HG03066 (cell line): ENCODE data around the gene KRT86.
"Not testable (repeated sequence)": the region's sequence is repeated elsewhere in the genome, so short reads cannot be mapped to it uniquely, and the experiment has no call there.

ENCODE experiments used
- ATAC-seq: cut with Tn5 transposase; IDR thresholded peaks from one replicate; pipeline ENCODE4 v1.9.1; 2021; ENCODE audit warnings: low read depth; ENCODE audit not compliant: unreplicated experiment

KRT86 gene

GRCh38 chr12:52308806-52309425 is 34.5 kb downstream of the KRT86 start:
- ATAC-seq: no peak

GRCh38 chr12:52310622-52311284 is 36.3 kb downstream of the KRT86 start:
- no peak for ATAC-seq

GRCh38 chr12:52311285-52311648 is 36.8 kb downstream of the KRT86 start:
- no peak for ATAC-seq

- ATAC-seq: no peak
These were observed 37.6 kb downstream of the KRT86 start for GRCh38 chr12:52312086-52312485.

- ATAC-seq: no peak
These were observed 39.0 kb downstream of the KRT86 start for GRCh38 chr12:52313461-52313860.

GRCh38 chr12:52313926-52314325 is 39.5 kb downstream of the KRT86 start:
- no peak for ATAC-seq

- ATAC-seq: no peak
These were observed 40.1 kb downstream of the KRT86 start for GRCh38 chr12:52314511-52314910.

- not testable (repeated sequence) for ATAC-seq
These were observed 41.3 kb downstream of the KRT86 start for GRCh38 chr12:52315721-52316120.

GRCh38 chr12:52316290-52316689 is 41.8 kb downstream of the KRT86 start:
- no peak for ATAC-seq

GRCh38 chr12:52316701-52317100 is 42.3 kb downstream of the KRT86 start:
- no peak for ATAC-seq

GRCh38 chr12:52317468-52318052 is 43.1 kb downstream of the KRT86 start:
- no peak for ATAC-seq

GRCh38 chr12:52318241-52318990 is 44.0 kb downstream of the KRT86 start:
- no peak for ATAC-seq

- no peak for ATAC-seq
These were observed 44.7 kb downstream of the KRT86 start for GRCh38 chr12:52319097-52319496.

GRCh38 chr12:52320784-52321400 is 46.4 kb downstream of the KRT86 start, which contains the start of gene KRT83:
Gene KRT83, minus strand, starts transcription at chr12:52321398. Its CDS starts 63 bp downstream, at chr12:52321335.
- no peak for ATAC-seq

- no peak for ATAC-seq
These were observed 47.0 kb downstream of the KRT86 start for GRCh38 chr12:52321418-52321817.

GRCh38 chr12:52322069-52322468 is 47.6 kb downstream of the KRT86 start:
- no peak for ATAC-seq

- ATAC-seq: no peak
These were observed 48.6 kb downstream of the KRT86 start for GRCh38 chr12:52323001-52323400.

GRCh38 chr12:52323416-52324152 is 49.1 kb downstream of the KRT86 start:
- no peak for ATAC-seq

- no peak for ATAC-seq
These were observed 49.7 kb downstream of the KRT86 start for GRCh38 chr12:52324153-52324444.

- ATAC-seq: peak; percentile 77
These were observed 52.8 kb downstream of the KRT86 start for GRCh38 chr12:52327052-52327829.
